GM06990 (cell line): ENCODE measurements around the gene MYORG.

Source experiments
- DNase-seq: peaks from one replicate; pipeline ENCODE4 v3.0.0-alpha.2; 2011; ENCODE audit not compliant: insufficient read length; ENCODE audit errors: extremely low read depth
- H3K27me3 ChIP-seq: replicated peaks from 2 replicates; pipeline ENCODE4 v1.6.0; 2011; ENCODE audit warnings: low read length; ENCODE audit not compliant: control insufficient read depth, insufficient read depth
- H3K36me3 ChIP-seq: 2 replicates; pipeline ENCODE4 v1.5.1; 2011; ENCODE audit warnings: low read length; ENCODE audit not compliant: control insufficient read depth, insufficient read depth
- H3K4me3 ChIP-seq: replicated peaks from 2 replicates; pipeline ENCODE4 v1.5.1; 2011; ENCODE audit warnings: low read depth, mild to moderate bottlenecking, control low read depth, low read length
- CTCF ChIP-seq: IDR thresholded peaks from 2 replicates; pipeline ENCODE4 v1.5.1; 2011; ENCODE audit warnings: low read length, control low read depth, mild to moderate bottlenecking, inconsistent platforms; ENCODE audit not compliant: insufficient read depth, poor library complexity, severe bottlenecking

The MYORG gene

GRCh38 chr9:34392511-34392910 lies 15.8 kb upstream of the MYORG start:
- Histone ChIP-seq H3K36me3 (no peaks in the 10 kb centered on the region), H3K4me3 (no peak overlapping the region)

GRCh38 chr9:34387239-34387638 lies 10.5 kb upstream of the MYORG start:
- H3K4me3 ChIP-seq: no peak overlapping the region
- H3K27me3 ChIP-seq: no peaks in the 10 kb centered on the region; the same call in 1 of the 2 replicates
- no peak for DNase-seq
- TF ChIP-seq CTCF: no peak
- no peaks in the 10 kb centered on the region for H3K36me3 ChIP-seq

More at GRCh38 chr9:34392511-34392910, 15.8 kb upstream of the MYORG start:
- H3K27me3 ChIP-seq: no peaks in the 10 kb centered on the region; the same call in 1 of the 2 replicates
- no peak for TF ChIP-seq CTCF
- DNase-seq: no peak

GRCh38 chr9:34386656-34387055 lies 10.0 kb upstream of the MYORG start:
- no peak for TF ChIP-seq CTCF
- H3K36me3 ChIP-seq: no peaks in the 10 kb centered on the region
- H3K27me3 ChIP-seq: no peaks in the 10 kb centered on the region; the same call in 1 of the 2 replicates
- DNase-seq: no peak
- no peak overlapping the region for H3K4me3 ChIP-seq

GRCh38 chr9:34385561-34386230 lies 9.0 kb upstream of the MYORG start:
- no peaks in the 10 kb centered on the region for H3K36me3 ChIP-seq
- TF ChIP-seq CTCF: no peak
- H3K4me3 ChIP-seq: no peak overlapping the region
- no peak for DNase-seq
- no peaks in the 10 kb centered on the region; the same call in 1 of the 2 replicates for H3K27me3 ChIP-seq

- no peak for TF ChIP-seq CTCF
- H3K27me3 ChIP-seq: no peaks in the 10 kb centered on the region; the same call in 1 of the 2 replicates
- no peak overlapping the region for H3K4me3 ChIP-seq
- H3K36me3 ChIP-seq: no peaks in the 10 kb centered on the region
- no peak for DNase-seq
Measured at GRCh38 chr9:34384368-34385165, 7.9 kb upstream of the MYORG start.
